IMR-90 (cell line): ENCODE results near the gene APCDD1. TPM values are rescaled to one million over a fixed set of nuclear protein-coding genes. Genes with fewer than 3 reads are reported as not detected.
A peak's percentile ranks its signal among the peaks of the same experiment; 100 is the strongest.

Experiments used
- ATAC-seq: fragments of 200-7000 bp; cut with Tn5 transposase; 2 replicates; pipeline ENCODE4 v1.9.1; 2020; ENCODE audit warnings: low read depth, mild to moderate bottlenecking, moderate library complexity
- BruUV-seq: library from RNA; stranded (reverse); fragments of 400-500 nt; replicated peaks from 2 replicates; lab custom pipeline; 2021; lab: Mats Ljungman, UMichigan
- CTCF ChIA-PET: fragments of 300-600 bp; formaldehyde crosslinking; extraction: SDS; loops from one replicate; lab custom pipeline; 2021; ENCODE audit warnings: antibody characterized with exemption; lab: Yijun Ruan, JAX
- POLR2A ChIA-PET: fragments of 300-600 bp; sonication (Branson Sonifier 250); formaldehyde crosslinking; loops from one replicate; lab custom pipeline; 2022; ENCODE audit warnings: antibody characterized with exemption; ENCODE audit not compliant: unreplicated experiment; lab: Charles Lee
- DNase-seq: peaks from one replicate; pipeline ENCODE4 v3.0.0; 2013
- H2AFZ ChIP-seq: replicated peaks from 2 replicates; pipeline ENCODE3; 2013; ENCODE audit warnings: low read length, mild to moderate bottlenecking; ENCODE audit not compliant: poor library complexity
- H2AK5ac ChIP-seq: 2 replicates; pipeline ENCODE4 v1.6.1; 2013; ENCODE audit warnings: low read depth, low read length, inconsistent platforms
- H2AK9ac ChIP-seq: replicated peaks from 2 replicates; pipeline ENCODE3; 2013; ENCODE audit warnings: mild to moderate bottlenecking, low read depth, low read length, moderate library complexity; ENCODE audit not compliant: poor library complexity
- H2BK120ac ChIP-seq: 2 replicates; pipeline ENCODE4 v1.6.1; 2013; ENCODE audit warnings: low read depth, low read length, inconsistent platforms
- H2BK15ac ChIP-seq: 3 replicates; pipeline ENCODE4 v1.6.1; 2013; ENCODE audit warnings: low read depth, low read length, inconsistent platforms
- H2BK20ac ChIP-seq: 2 replicates; pipeline ENCODE4 v1.6.1; 2013; ENCODE audit warnings: low read depth, mild to moderate bottlenecking, inconsistent platforms, low read length, moderate library complexity
- H2BK5ac ChIP-seq: 2 replicates; pipeline ENCODE4 v1.6.1; 2013; ENCODE audit warnings: mild to moderate bottlenecking, low read depth, low read length, inconsistent platforms; ENCODE audit not compliant: poor library complexity, severe bottlenecking
- H3K14ac ChIP-seq: replicated peaks from 2 replicates; pipeline ENCODE4 v1.6.1; 2013; ENCODE audit warnings: low read depth, low read length, inconsistent platforms
- H3K18ac ChIP-seq: 2 replicates; pipeline ENCODE4 v1.6.1; 2013; ENCODE audit warnings: low read depth, low read length, control low read depth
- H3K23ac ChIP-seq: 2 replicates; pipeline ENCODE4 v1.6.1; 2013; ENCODE audit warnings: low read depth, low read length, inconsistent platforms
- H3K27ac ChIP-seq: 2 replicates; pipeline ENCODE4 v1.5.1; 2013; ENCODE audit warnings: mild to moderate bottlenecking, control low read depth, low read length; ENCODE audit not compliant: insufficient read depth
- H3K27me3 ChIP-seq: 2 replicates; pipeline ENCODE4 v1.6.1; 2013; ENCODE audit warnings: low read length; ENCODE audit not compliant: control insufficient read depth, insufficient read depth
- H3K36me3 ChIP-seq: 2 replicates; pipeline ENCODE4 v1.6.1; 2013; ENCODE audit warnings: low read length, mixed read lengths; ENCODE audit not compliant: control insufficient read depth, insufficient read depth
- H3K4ac ChIP-seq: 2 replicates; pipeline ENCODE4 v1.6.1; 2013; ENCODE audit warnings: low read depth, low read length, inconsistent platforms
- H3K4me1 ChIP-seq: 2 replicates; pipeline ENCODE4 v1.6.1; 2013; ENCODE audit warnings: low read length, mixed read lengths; ENCODE audit not compliant: control insufficient read depth, insufficient read depth
- H3K4me2 ChIP-seq: 2 replicates; pipeline ENCODE4 v1.6.1; 2013; ENCODE audit warnings: low read depth, mild to moderate bottlenecking, control low read depth, low read length, moderate library complexity
- H3K4me3 ChIP-seq: 2 replicates; pipeline ENCODE4 v1.5.1; 2013; ENCODE audit warnings: low read depth, mild to moderate bottlenecking, control low read depth, low read length, moderate library complexity; ENCODE audit not compliant: insufficient read depth
- H3K56ac ChIP-seq: 2 replicates; pipeline ENCODE4 v1.6.1; 2013; ENCODE audit warnings: low read length, inconsistent platforms; ENCODE audit not compliant: insufficient read depth; ENCODE audit errors: extremely low read depth
- H3K79me1 ChIP-seq, 2 experiments: 2 replicates each; pipeline ENCODE4 v1.6.1; 2013; ENCODE audit warnings: low read length in 2 of 2, inconsistent platforms in 1 of 2, low read depth in 1 of 2
- H3K9ac ChIP-seq: 2 replicates; pipeline ENCODE4 v1.6.1; 2013; ENCODE audit warnings: low read depth, low read length, control low read depth
- H3K9me1 ChIP-seq: 2 replicates; pipeline ENCODE4 v1.6.1; 2013; ENCODE audit warnings: low read length, inconsistent platforms; ENCODE audit not compliant: insufficient read depth
- H3K9me3 ChIP-seq: 2 replicates; pipeline ENCODE4 v1.6.1; 2013; ENCODE audit warnings: low read length; ENCODE audit not compliant: control insufficient read depth, insufficient read depth
- H4K20me1 ChIP-seq: 2 replicates; pipeline ENCODE4 v1.6.1; 2013; ENCODE audit warnings: low read length, inconsistent platforms; ENCODE audit not compliant: insufficient read depth
- H4K5ac ChIP-seq: 2 replicates; pipeline ENCODE4 v1.6.1; 2013; ENCODE audit warnings: mild to moderate bottlenecking, low read depth, low read length, control low read depth
- H4K8ac ChIP-seq, 2 experiments: 2 replicates each; pipeline ENCODE4 v1.6.1; 2013; ENCODE audit warnings: low read depth in 2 of 2, low read length in 2 of 2, control low read depth in 1 of 2, inconsistent platforms in 1 of 2
- H4K91ac ChIP-seq: 2 replicates; pipeline ENCODE4 v1.6.1; 2013; ENCODE audit warnings: low read depth, low read length, inconsistent platforms; ENCODE audit not compliant: insufficient read depth
- CHD1 ChIP-seq: IDR thresholded peaks from 2 replicates; pipeline ENCODE4 v1.6.1; 2012; ENCODE audit warnings: low read depth, low read length, improper control_type of control experiment
- CTCF ChIP-seq: conservative IDR thresholded peaks from 2 replicates; pipeline ENCODE4 v1.5.1; 2012; ENCODE audit warnings: mild to moderate bottlenecking, low read depth, low read length, improper control_type of control experiment
- ELK1 ChIP-seq: fragments of 150-350 bp; IDR thresholded peaks from 2 replicates; pipeline ENCODE4 v1.6.1; 2016; ENCODE audit warnings: low read depth, mild to moderate bottlenecking, low read length, moderate library complexity, borderline replicate concordance
- MAFK ChIP-seq: IDR thresholded peaks from 2 replicates; pipeline ENCODE4 v1.6.1; 2012; ENCODE audit warnings: low read depth, low read length, improper control_type of control experiment
- MAZ ChIP-seq: IDR thresholded peaks from 2 replicates; pipeline ENCODE4 v1.6.1; 2012; ENCODE audit warnings: low read depth, mild to moderate bottlenecking, low read length, improper control_type of control experiment, moderate library complexity, borderline replicate concordance
- MXI1 ChIP-seq: IDR thresholded peaks from 2 replicates; pipeline ENCODE4 v1.6.1; 2012; ENCODE audit warnings: low read depth, mild to moderate bottlenecking, low read length, moderate library complexity, borderline replicate concordance
- NFE2L2 ChIP-seq: fragments of 150-350 bp; IDR thresholded peaks from 2 replicates; pipeline ENCODE4 v1.6.1; 2016; ENCODE audit warnings: low read depth, mild to moderate bottlenecking, low read length
- POLR2A ChIP-seq: IDR thresholded peaks from 2 replicates; pipeline ENCODE4 v1.6.1; 2012; ENCODE audit warnings: mild to moderate bottlenecking, low read depth, low read length
- RAD21 ChIP-seq: IDR thresholded peaks from 2 replicates; pipeline ENCODE4 v1.6.1; 2012; ENCODE audit warnings: low read length, improper control_type of control experiment
- RCOR1 ChIP-seq: IDR thresholded peaks from 2 replicates; pipeline ENCODE4 v1.6.1; 2012; ENCODE audit warnings: mild to moderate bottlenecking, low read length, improper control_type of control experiment; ENCODE audit not compliant: insufficient replicate concordance
- RFX5 ChIP-seq: IDR thresholded peaks from 2 replicates; pipeline ENCODE4 v1.8.0; 2012; ENCODE audit warnings: low read depth, mild to moderate bottlenecking, low read length, moderate library complexity
- SMC3 ChIP-seq: fragments of 150-350 bp; IDR thresholded peaks from 2 replicates; pipeline ENCODE4 v1.6.1; 2016; ENCODE audit warnings: low read depth, mild to moderate bottlenecking, antibody characterized with exemption, low read length, moderate library complexity
- USF2 ChIP-seq: fragments of 150-350 bp; IDR thresholded peaks from 2 replicates; pipeline ENCODE4 v1.6.1; 2017; ENCODE audit warnings: mild to moderate bottlenecking, antibody characterized with exemption, low read length, low read depth
- WGBS, 2 experiments: methylation state at CpG; one replicate each; pipeline versions ENCODE4 v1.1.5 to v1.1.7; 2013; ENCODE audit warnings: missing lambda C conversion rate in 2 of 2; ENCODE audit not compliant: insufficient read length in 1 of 2; ENCODE audit errors: extremely low coverage in 2 of 2; 5-methylcytosine and 5-hydroxymethylcytosine counted together
- dilution Hi-C: fragments of 300-500 bp; cut with HindIII; formaldehyde crosslinking; loops from one replicate; pipeline ENCODE4 v1.14.3; 2018; ENCODE audit warnings: low sequenced_read_pairs; ENCODE audit not compliant: unreplicated experiment
- in situ Hi-C: fragments of 300-500 bp; cut with MboI; formaldehyde crosslinking; loops from 3 replicates; pipeline ENCODE4 v1.14.3; 2019; ENCODE audit warnings: low sequenced_read_pairs, inconsistent platforms, mixed read lengths
- intact Hi-C: fragments of 100-400 bp; cut with micrococcal nuclease; formaldehyde crosslinking; loops from 2 replicates; pipeline ENCODE4 v1.10.0; 2022
- polyA plus RNA-seq, 3 experiments: library from polyadenylated mRNA; depleted of rRNA; stranded (reverse); fragments of >200 nt; gene quantifications; 2 replicates each; pipeline ENCODE4 v1.2.3, GENCODE V29; 2012; ENCODE audit warnings: low replicate concordance in 1 of 3
- total RNA-seq: library from RNA; depleted of rRNA; stranded (reverse); fragments of >200 nt; gene quantifications from 2 replicates; pipeline ENCODE4 v1.2.3, GENCODE V29; 2012

The APCDD1 gene
- total and polyA plus RNA-seq, 2 of the 4 experiments (the other 2 are of a cell fraction): 1.1 to 2.2 TPM

GRCh38 chr18:10518595-10519255 is 64.3 kb downstream of the APCDD1 start:
- no peak overlapping the region for H3K4me3 ChIP-seq
- H3K23ac ChIP-seq: peak overlapping the region; percentile 34; the same call in 1 of the 2 replicates
- H3K9me3 ChIP-seq: peaks cover 3% of the 10 kb centered on the region
- H3K14ac ChIP-seq: no peak overlapping the region
- POLR2A ChIA-PET: interaction anchor here (0.6 to 1.2 kb wide), 3 partner anchors 472 to 544 kb away, joined by 4 read pairs; no protein-coding TSS in a partner anchor
- peak overlapping the region; percentile 47 for H2AK9ac ChIP-seq
- peaks cover 4% of the 10 kb centered on the region; the same call in 1 of the 2 replicates for H3K9me1 ChIP-seq
- peak overlapping the region; percentile 50; the same call in 1 of the 3 replicates for H2BK15ac ChIP-seq
- H2BK5ac ChIP-seq: peak overlapping the region; percentile 35
- H3K79me1 ChIP-seq: no peaks in the 10 kb centered on the region
- H3K56ac ChIP-seq: no peak overlapping the region
- H3K4ac ChIP-seq: peak overlapping the region; percentile 88
- peak overlapping the region in 1 of 2 experiments; percentile 62; a peak in 1 of 4 replicates for H4K8ac ChIP-seq
- peak overlapping the region; percentile 57 for H2AFZ ChIP-seq
- dilution Hi-C loops: loop anchor here (25.0 kb wide), 1 partner anchor 531 kb away; no protein-coding TSS in a partner anchor
- peaks cover 5% of the 10 kb centered on the region; the same call in 1 of the 2 replicates for H3K4me1 ChIP-seq
- H3K36me3 ChIP-seq: no peaks in the 10 kb centered on the region
- BruUV-seq: no TSS peak
- TF ChIP-seq SMC3 (peak; percentile 47), POLR2A (no peak), USF2 (peak; percentile 37; the same call in 1 of the 2 replicates), RFX5 (no peak), RAD21 (peak; percentile 62), CTCF (peak; percentile 46), CHD1 (no peak), RCOR1 (no peak), MAZ (no peak), MAFK (peak; percentile 21; the same call in 1 of the 2 replicates), NFE2L2 (no peak), ELK1 (no peak), MXI1 (no peak)
- CTCF ChIA-PET: interaction anchor here (0.6 to 3.4 kb wide), 5 partner anchors 484 to 547 kb away, joined by 3 to 20 read pairs (median 7); no protein-coding TSS in a partner anchor
- no peak overlapping the region for H3K27ac ChIP-seq
- H2BK120ac ChIP-seq: peak overlapping the region; percentile 79
- peak overlapping the region; percentile 33; the same call in 1 of the 2 replicates for H3K18ac ChIP-seq
- H4K91ac ChIP-seq: 0 out of 2 replicates have a peak overlapping the region, but pooled peaks have one; percentile 63
- H2BK20ac ChIP-seq: peak overlapping the region; percentile 88
- ATAC-seq (peak; percentile 45), DNase-seq (peak; percentile 36)
- no peak overlapping the region for H3K4me2 ChIP-seq
- intact Hi-C loops: loop anchor here (10.0 kb wide), 2 partner anchors 144 to 284 kb away; no protein-coding TSS in a partner anchor
- H3K27me3 ChIP-seq: peaks cover 12% of the 10 kb centered on the region
- 100% methylated on average over 1 of the region's 12 CpGs; no CpG with 5 or more reads in 1 of the 2 experiments for WGBS, 2 experiments
- in situ Hi-C loops: no loop called here
- peak overlapping the region; percentile 75; the same call in 1 of the 2 replicates for H4K5ac ChIP-seq
- peak overlapping the region; percentile 94 for H2AK5ac ChIP-seq
- H4K20me1 ChIP-seq: no peaks in the 10 kb centered on the region
- no peak overlapping the region for H3K9ac ChIP-seq
